Smooth muscle cell of the brain vasculature (primary cell): Measurements from ENCODE around the gene EIF4E2.

Source experiments
- DNase-seq: peaks from one replicate; pipeline ENCODE4 v3.0.0-alpha.2; 2012; ENCODE audit warnings: low read depth, low spot score

The EIF4E2 gene

GRCh38 chr2:232538671-232539070 is 11.8 kb upstream of the EIF4E2 start:
- DNase-seq, result no peak

- DNase-seq, result no peak
Observed at GRCh38 chr2:232539298-232540231, 10.9 kb upstream of the EIF4E2 start, which contains the start of gene CHRNG. Gene CHRNG, plus strand, starts transcription at chr2:232539692. Its CDS starts 56 bp downstream, at chr2:232539748.

GRCh38 chr2:232540441-232541041 is 9.9 kb upstream of the EIF4E2 start:
- no peak for DNase-seq

GRCh38 chr2:232541195-232541960 is 9.1 kb upstream of the EIF4E2 start:
- no peak for DNase-seq

GRCh38 chr2:232541961-232542714 is 8.4 kb upstream of the EIF4E2 start:
- DNase-seq, result no peak

- DNase-seq, result no peak
Observed at GRCh38 chr2:232542715-232543467, 7.6 kb upstream of the EIF4E2 start.

GRCh38 chr2:232543491-232543890 is 7.0 kb upstream of the EIF4E2 start:
- DNase-seq, result no peak

GRCh38 chr2:232543928-232544631 is 6.4 kb upstream of the EIF4E2 start:
- no peak for DNase-seq

GRCh38 chr2:232544674-232545073 is 5.8 kb upstream of the EIF4E2 start:
- DNase-seq, result no peak

- no peak for DNase-seq
Observed at GRCh38 chr2:232545511-232546375, 4.7 kb upstream of the EIF4E2 start.

- DNase-seq, result no peak
Observed at GRCh38 chr2:232547991-232548390, 2.5 kb upstream of the EIF4E2 start.

- peak; percentile 10 for DNase-seq
Observed at GRCh38 chr2:232549655-232550353, 685 bp upstream of the EIF4E2 start.

GRCh38 chr2:232551250-232551638 is 755 bp downstream of the EIF4E2 start:
- peak; percentile 7 for DNase-seq

- no peak for DNase-seq
Observed at GRCh38 chr2:232551776-232552175, 1.3 kb downstream of the EIF4E2 start.

GRCh38 chr2:232556426-232556825 is 5.9 kb downstream of the EIF4E2 start:
- no peak for DNase-seq

GRCh38 chr2:232562515-232563151 is 12.1 kb downstream of the EIF4E2 start:
- DNase-seq, result no peak

GRCh38 chr2:232563580-232563979 is 13.1 kb downstream of the EIF4E2 start:
- DNase-seq, result no peak

GRCh38 chr2:232567721-232568120 is 17.2 kb downstream of the EIF4E2 start:
- DNase-seq, result no peak
